CD14-positive monocyte (primary cell): ENCODE data around the gene DCAKD. TPM values are rescaled to one million over a fixed set of nuclear protein-coding genes. Genes with fewer than 3 reads are reported as not detected.
A peak's percentile ranks its signal among the peaks of the same experiment; 100 is the strongest.

Experiments
- DNase-seq, 3 donors: peaks; one replicate each; pipeline ENCODE4 v3.0.0-alpha.2; 2011 to 2022
- H2AFZ ChIP-seq: 2 replicates; pipeline ENCODE4 v1.6.0; 2012; ENCODE audit warnings: mild to moderate bottlenecking, low read depth, low read length, inconsistent platforms; ENCODE audit not compliant: insufficient read depth, poor library complexity, severe bottlenecking
- H3K27ac ChIP-seq, 2 donors: 1 replicate in 1 of 2; 2 replicates in 1 of 2; pipeline ENCODE4 v1.5.1; 2012 to 2013; ENCODE audit warnings: low read length in 2 of 2, control low read depth in 1 of 2, inconsistent platforms in 1 of 2, low read depth in 1 of 2, mild to moderate bottlenecking in 1 of 2
- H3K27me3 ChIP-seq, 2 donors: one replicate each; pipeline versions ENCODE4 v1.6.0 to v1.6.1; 2011 to 2013; ENCODE audit warnings: low read length in 2 of 2; ENCODE audit not compliant: control insufficient read depth in 2 of 2, insufficient read depth in 2 of 2
- H3K36me3 ChIP-seq, 2 donors: replicated peaks in 1 of 2; 1 replicate in 1 of 2; 2 replicates in 1 of 2; pipeline versions ENCODE4 v1.5.1 to v1.6.1; 2012 to 2013; ENCODE audit warnings: low read length in 2 of 2, control low read depth in 1 of 2, inconsistent platforms in 1 of 2, mild to moderate bottlenecking in 1 of 2; ENCODE audit not compliant: insufficient read depth in 2 of 2, control insufficient read depth in 1 of 2
- H3K4me1 ChIP-seq, 2 donors: 1 replicate in 1 of 2; 2 replicates in 1 of 2; pipeline versions ENCODE4 v1.5.1 to v1.6.1; 2012 to 2013; ENCODE audit warnings: low read length in 2 of 2, control low read depth in 1 of 2, inconsistent platforms in 1 of 2, mild to moderate bottlenecking in 1 of 2, moderate library complexity in 1 of 2; ENCODE audit not compliant: insufficient read depth in 2 of 2, control insufficient read depth in 1 of 2
- H3K4me2 ChIP-seq: replicated peaks from 2 replicates; pipeline ENCODE3; 2012; ENCODE audit warnings: low read length, moderate library complexity, mild to moderate bottlenecking; ENCODE audit not compliant: poor library complexity, severe bottlenecking; ENCODE audit errors: extremely low read depth
- H3K4me3 ChIP-seq, 3 experiments: fragments of 200-600 bp in 1 of 3; sonication (generic) in 1 of 3; replicated peaks in 1 of 3; 1 replicate in 2 of 3; 2 replicates in 1 of 3; pipeline ENCODE4 v1.5.1; 2011 to 2013; ENCODE audit warnings: low read length in 3 of 3, mild to moderate bottlenecking in 3 of 3, control low read depth in 2 of 3, low read depth in 2 of 3, inconsistent platforms in 1 of 3, moderate library complexity in 1 of 3
- H3K79me2 ChIP-seq: 2 replicates; pipeline ENCODE4 v1.6.0; 2012; ENCODE audit warnings: mild to moderate bottlenecking, control low read depth, inconsistent platforms, low read length, moderate library complexity; ENCODE audit not compliant: insufficient read depth
- H3K9ac ChIP-seq: 2 replicates; pipeline ENCODE4 v1.6.0; 2017; ENCODE audit warnings: low read length, mild to moderate bottlenecking; ENCODE audit not compliant: insufficient read depth, poor library complexity, severe bottlenecking
- H3K9me3 ChIP-seq, 2 donors: replicated peaks in 1 of 2; 1 replicate in 1 of 2; 2 replicates in 1 of 2; pipeline versions ENCODE4 v1.5.1 to v1.6.1; 2012 to 2013; ENCODE audit warnings: low read length in 2 of 2, control low read depth in 1 of 2; ENCODE audit not compliant: control insufficient read depth in 1 of 2, insufficient read depth in 1 of 2
- H4K20me1 ChIP-seq: 2 replicates; pipeline ENCODE4 v1.6.0; 2012; ENCODE audit warnings: mild to moderate bottlenecking, low read length, control low read depth, moderate library complexity; ENCODE audit not compliant: insufficient read depth
- H3K27ac Mint-ChIP-seq, 7 donors: one replicate each; pipeline ENCODE4 v1.8.0; 2020; ENCODE audit warnings: mild to moderate bottlenecking in 7 of 7, mixed read lengths in 7 of 7, moderate library complexity in 6 of 7, inconsistent platforms in 2 of 7
- H3K27me3 Mint-ChIP-seq, 3 donors: one replicate each; pipeline ENCODE4 v1.8.0; 2021 to 2022; ENCODE audit warnings: low read depth in 3 of 3, mild to moderate bottlenecking in 3 of 3, mixed read lengths in 3 of 3, moderate library complexity in 3 of 3, inconsistent platforms in 1 of 3
- H3K36me3 Mint-ChIP-seq, 2 donors: one replicate each; pipeline ENCODE4 v1.8.0; 2020; ENCODE audit warnings: mixed read lengths in 2 of 2, inconsistent platforms in 1 of 2, mild to moderate bottlenecking in 1 of 2
- H3K4me1 Mint-ChIP-seq: one replicate; pipeline ENCODE4 v1.8.0; 2020; ENCODE audit warnings: mild to moderate bottlenecking, mixed read lengths
- H3K4me3 Mint-ChIP-seq, 2 donors: one replicate each; pipeline ENCODE4 v1.8.0; 2020; ENCODE audit warnings: mild to moderate bottlenecking in 2 of 2, mixed read lengths in 2 of 2, moderate library complexity in 1 of 2
- H3K9me3 Mint-ChIP-seq, 7 donors: one replicate each; pipeline ENCODE4 v1.8.0; 2020 to 2022; ENCODE audit warnings: mixed read lengths in 7 of 7, mild to moderate bottlenecking in 6 of 7, moderate library complexity in 6 of 7, inconsistent platforms in 2 of 7
- CTCF ChIP-seq: fragments of 200-600 bp; IDR thresholded peaks from one replicate; pipeline ENCODE4 v1.8.0; 2022; ENCODE audit warnings: antibody characterized with exemption, mild to moderate bottlenecking
- WGBS: methylation state at CpG from one replicate; pipeline ENCODE4 v1.1.5; 2013; ENCODE audit warnings: missing lambda C conversion rate; ENCODE audit not compliant: insufficient coverage; 5-methylcytosine and 5-hydroxymethylcytosine counted together
- intact Hi-C, 2 donors: fragments of 100-400 bp; cut with micrococcal nuclease; formaldehyde crosslinking; loops; one replicate each; pipeline versions ENCODE4 v1.15.0 to v1.15.1; 2023
- polyA plus RNA-seq, 3 donors: library from polyadenylated mRNA; depleted of rRNA in 1 of 3; unstranded in 2 of 3; stranded (reverse) in 1 of 3; fragments of 300-500 nt in 2 of 3; fragments of >200 nt in 1 of 3; fragmentation: Illumina TruSeq in 2 of 3; gene quantifications; 1 replicate in 2 of 3; 2 replicates in 1 of 3; pipeline ENCODE4 v1.2.3, GENCODE V29; 2012 to 2021

Gene DCAKD
- polyA plus RNA-seq, 3 donors, result 6.6 to 10.0 (median 8.7) TPM

DNA sequence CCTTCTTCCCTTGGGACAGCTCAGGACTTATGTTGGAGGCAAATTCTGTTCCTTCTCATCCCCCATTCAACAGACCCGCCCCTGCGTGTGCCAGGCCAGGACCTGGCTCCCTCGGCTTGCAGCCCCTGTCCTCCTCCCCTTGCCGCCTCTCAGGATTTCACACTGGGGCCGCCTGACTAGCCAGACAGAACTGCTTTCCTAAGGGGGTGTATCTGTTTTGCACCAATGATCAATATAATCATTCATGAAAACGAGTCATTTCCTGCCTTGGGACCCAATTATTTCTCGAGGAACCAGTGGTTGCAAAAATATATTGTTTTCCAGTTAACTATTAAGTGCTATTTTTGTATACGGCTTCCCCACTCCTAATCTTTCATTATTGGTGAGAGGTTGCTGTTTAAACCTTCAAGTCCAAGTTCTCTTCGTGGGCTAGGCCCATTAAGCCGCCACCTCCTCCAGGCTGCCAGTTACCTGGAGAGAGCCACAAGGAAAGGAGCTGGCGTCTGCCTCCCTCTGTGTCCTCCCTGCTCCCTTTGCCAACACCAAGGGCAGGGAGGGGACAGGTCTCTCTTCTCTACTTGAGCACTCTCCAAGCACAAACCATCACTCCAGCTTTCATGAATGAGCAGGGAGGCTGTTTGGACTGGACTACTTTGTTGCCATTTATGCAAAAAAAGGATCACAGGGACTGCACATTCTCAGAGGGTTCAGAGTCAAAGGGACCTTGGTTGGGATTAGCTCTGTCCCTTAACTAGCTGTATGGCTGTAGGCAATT is 8.9 kb downstream of the DCAKD start:
- Mint-ChIP-seq H3K9me3 (no peaks in the 10 kb centered on the region), H3K4me3 (no peak overlapping the region), H3K27me3 (peaks cover 0 to 2% (median 0%) of the 10 kb centered on the region in 3 donors), H3K36me3 (peaks cover 4 to 24% of the 10 kb centered on the region in 2 donors), H3K4me1 (peaks cover 9% of the 10 kb centered on the region), H3K27ac (peak overlapping the region in 2 of 7 donors; percentile 11 to 40)
- intact Hi-C loops, result no loop called here
- no peak for DNase-seq
- H2AFZ ChIP-seq, result no peak overlapping the region
- no peak for TF ChIP-seq CTCF
- no peaks in the 10 kb centered on the region for H3K4me1 ChIP-seq
- H3K9ac ChIP-seq, result no peak overlapping the region
- H3K4me2 ChIP-seq, result no peak overlapping the region
- peaks cover 20% of the 10 kb centered on the region for H3K79me2 ChIP-seq
- no peak overlapping the region for H3K4me3 ChIP-seq
- no peaks in the 10 kb centered on the region for H4K20me1 ChIP-seq
- H3K9me3 ChIP-seq, result no peaks in the 10 kb centered on the region
- H3K36me3 ChIP-seq, result no peaks in the 10 kb centered on the region
- no peak overlapping the region for H3K27ac ChIP-seq
- WGBS, result 95% methylated on average over 3 of the region's 11 CpGs
- H3K27me3 ChIP-seq, result no peaks in the 10 kb centered on the region

DNA sequence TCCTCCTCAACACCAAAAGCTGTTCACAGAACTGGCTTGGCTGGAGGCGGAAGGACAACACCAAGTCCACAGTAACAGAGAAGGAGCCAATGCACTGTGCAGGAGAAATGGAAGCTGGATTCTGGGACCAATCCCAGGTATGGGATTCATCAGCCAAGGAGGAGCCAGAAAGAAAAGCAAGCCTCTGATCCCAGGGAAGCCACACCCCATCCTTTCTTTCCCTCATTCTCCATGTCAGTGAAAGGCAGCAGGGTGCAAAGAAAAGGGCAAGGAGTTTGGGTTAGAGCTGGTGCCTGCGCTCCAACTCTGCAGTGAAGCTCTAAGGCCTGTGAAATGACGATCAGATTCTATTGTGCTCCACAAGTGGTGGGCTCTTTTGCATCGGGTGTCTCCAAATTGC is 11.0 kb downstream of the DCAKD start:
- Histone ChIP-seq H3K27me3 (no peaks in the 10 kb centered on the region), H3K27ac (no peak overlapping the region), H3K9ac (no peak overlapping the region), H3K4me1 (no peaks in the 10 kb centered on the region), H3K4me3 (no peak overlapping the region), H3K36me3 (no peaks in the 10 kb centered on the region), H3K4me2 (no peak overlapping the region), H2AFZ (no peak overlapping the region), H4K20me1 (no peaks in the 10 kb centered on the region), H3K79me2 (peaks cover 17% of the 10 kb centered on the region), H3K9me3 (no peaks in the 10 kb centered on the region)
- H3K27me3 Mint-ChIP-seq, result no peaks in the 10 kb centered on the region
- H3K4me3 Mint-ChIP-seq, result no peak overlapping the region
- peaks cover 3 to 24% of the 10 kb centered on the region in 2 donors for H3K36me3 Mint-ChIP-seq
- H3K4me1 Mint-ChIP-seq, result peaks cover 5% of the 10 kb centered on the region
- TF ChIP-seq CTCF, result no peak
- no peak for DNase-seq
- H3K27ac Mint-ChIP-seq, result peak overlapping the region in 1 of 7 donors; percentile 26
- no peaks in the 10 kb centered on the region for H3K9me3 Mint-ChIP-seq
- intact Hi-C loops, result no loop called here
- 100% methylated on average over 2 of the region's 4 CpGs for WGBS
